ENCODE results near the gene XRCC5. TPM values are rescaled to one million over a fixed set of nuclear protein-coding genes. Genes with fewer than 3 reads are reported as not detected.

Gene XRCC5
- total and polyA plus RNA-seq, 8 donors = 212 to 302 (median 262) TPM

GRCh38 chr2:216164576-216164975 lies 55.4 kb downstream of the XRCC5 start:
- no peaks in the 10 kb centered on the region for H3K9me3 ChIP-seq
- ATAC-seq = no peak
- no peak for DNase-seq
- H3K27ac ChIP-seq = no peak overlapping the region
- no peak overlapping the region for H3K4me3 ChIP-seq
- H3K27me3 ChIP-seq = no peaks in the 10 kb centered on the region
- intact Hi-C loops (cut with DNase I) = no loop called here
- H3K36me3 ChIP-seq = peaks cover 4 to 96% of the 10 kb centered on the region in 2 donors
- no peak for TF ChIP-seq CTCF (IDR thresholded peaks at IDR 0.05)
- H3K4me1 ChIP-seq = no peaks in the 10 kb centered on the region

- intact Hi-C loops (cut with DNase I) = no loop called here
- DNase-seq (no peak), ATAC-seq (no peak)
- TF ChIP-seq CTCF (IDR thresholded peaks at IDR 0.05) = no peak
- Histone ChIP-seq H3K27ac (no peak overlapping the region), H3K4me3 (no peak overlapping the region), H3K36me3 (peaks cover 0 to 96% of the 10 kb centered on the region in 2 donors), H3K9me3 (no peaks in the 10 kb centered on the region), H3K27me3 (no peaks in the 10 kb centered on the region), H3K4me1 (no peaks in the 10 kb centered on the region)
Measured at GRCh38 chr2:216165711-216166110, 56.6 kb downstream of the XRCC5 start.

- intact Hi-C loops (cut with DNase I) = no loop called here
- Histone ChIP-seq H3K27ac (no peak overlapping the region), H3K4me3 (no peak overlapping the region), H3K36me3 (peaks cover 0 to 88% of the 10 kb centered on the region in 2 donors), H3K4me1 (no peaks in the 10 kb centered on the region), H3K27me3 (no peaks in the 10 kb centered on the region), H3K9me3 (no peaks in the 10 kb centered on the region)
- DNase-seq (no peak), ATAC-seq (no peak)
- no peak for TF ChIP-seq CTCF (IDR thresholded peaks at IDR 0.05)
Measured at GRCh38 chr2:216169087-216169486, 59.9 kb downstream of the XRCC5 start.

GRCh38 chr2:216170076-216170763 lies 61.1 kb downstream of the XRCC5 start:
- no peaks in the 10 kb centered on the region for H3K4me1 ChIP-seq
- DNase-seq (no peak), ATAC-seq (no peak)
- H3K9me3 ChIP-seq = no peaks in the 10 kb centered on the region
- H3K27me3 ChIP-seq = no peaks in the 10 kb centered on the region
- peak overlapping the region in 1 of 2 donors; percentile 23 for H3K27ac ChIP-seq
- intact Hi-C loops (cut with DNase I) = no loop called here
- TF ChIP-seq CTCF (IDR thresholded peaks at IDR 0.05) = no peak
- H3K36me3 ChIP-seq = peaks cover 0 to 88% of the 10 kb centered on the region in 2 donors
- H3K4me3 ChIP-seq = no peak overlapping the region

GRCh38 chr2:216171011-216171410 lies 61.9 kb downstream of the XRCC5 start:
- no peak for TF ChIP-seq CTCF (IDR thresholded peaks at IDR 0.05)
- peak; percentile 25 for ATAC-seq
- Histone ChIP-seq H3K4me1 (no peaks in the 10 kb centered on the region), H3K4me3 (no peak overlapping the region), H3K9me3 (no peaks in the 10 kb centered on the region), H3K27ac (peak overlapping the region in 1 of 2 donors; percentile 23), H3K27me3 (no peaks in the 10 kb centered on the region), H3K36me3 (peaks cover 0 to 88% of the 10 kb centered on the region in 2 donors)
- intact Hi-C loops (cut with DNase I) = no loop called here
- DNase-seq = no peak
